Hematopoietic multipotent progenitor cell treated with erythropoietin and hydrocortisone succinate and interleukin-3 and kit ligand, for 17 days (in vitro differentiated cells): Measurements from ENCODE around the gene RAD51B.

ENCODE experiments used
- DNase-seq: peaks from one replicate; pipeline ENCODE4 v3.0.0-alpha.2; 2015; ENCODE audit warnings: low spot score

Gene RAD51B

DNA sequence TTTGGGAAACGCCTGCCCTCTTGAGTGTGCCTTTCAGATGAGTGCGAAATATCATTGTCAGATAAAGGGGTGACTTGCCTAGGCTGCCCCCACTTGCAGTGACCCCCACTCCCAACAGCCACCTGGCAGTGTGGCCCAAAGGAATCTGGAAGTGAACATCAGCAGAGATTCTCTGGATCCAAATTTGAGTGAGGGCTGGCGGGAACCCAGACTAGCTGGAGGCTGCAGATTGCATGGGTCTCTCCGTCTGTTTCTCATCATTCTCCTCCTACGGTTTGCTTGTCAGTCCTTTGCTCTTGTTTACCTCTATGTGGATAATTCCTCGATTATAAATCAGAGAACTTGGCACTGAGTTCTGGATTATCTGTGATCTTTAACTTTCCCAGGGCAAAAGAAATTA, 692.5 kb downstream of the RAD51B start:
- DNase-seq: no peak

DNA sequence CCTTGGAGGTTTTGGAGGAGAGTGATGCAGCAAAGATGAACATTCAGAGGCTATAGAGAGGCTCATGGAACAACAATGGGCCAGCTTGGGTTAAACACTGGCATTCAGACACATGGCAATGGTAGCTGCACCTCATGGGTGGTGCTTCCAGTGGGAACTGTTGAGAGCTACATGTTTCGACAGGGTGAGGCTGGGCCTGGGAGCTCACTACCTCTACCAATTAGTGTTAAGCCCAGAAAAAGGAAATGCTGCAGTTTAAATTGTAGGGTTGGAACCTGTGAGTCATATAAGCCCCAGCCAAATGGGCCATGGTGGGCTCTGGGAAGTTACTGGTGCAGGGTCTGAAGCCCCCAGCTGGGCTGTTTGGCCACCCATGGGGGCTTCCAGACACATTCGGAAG, 693.6 kb downstream of the RAD51B start:
- no peak for DNase-seq

DNA sequence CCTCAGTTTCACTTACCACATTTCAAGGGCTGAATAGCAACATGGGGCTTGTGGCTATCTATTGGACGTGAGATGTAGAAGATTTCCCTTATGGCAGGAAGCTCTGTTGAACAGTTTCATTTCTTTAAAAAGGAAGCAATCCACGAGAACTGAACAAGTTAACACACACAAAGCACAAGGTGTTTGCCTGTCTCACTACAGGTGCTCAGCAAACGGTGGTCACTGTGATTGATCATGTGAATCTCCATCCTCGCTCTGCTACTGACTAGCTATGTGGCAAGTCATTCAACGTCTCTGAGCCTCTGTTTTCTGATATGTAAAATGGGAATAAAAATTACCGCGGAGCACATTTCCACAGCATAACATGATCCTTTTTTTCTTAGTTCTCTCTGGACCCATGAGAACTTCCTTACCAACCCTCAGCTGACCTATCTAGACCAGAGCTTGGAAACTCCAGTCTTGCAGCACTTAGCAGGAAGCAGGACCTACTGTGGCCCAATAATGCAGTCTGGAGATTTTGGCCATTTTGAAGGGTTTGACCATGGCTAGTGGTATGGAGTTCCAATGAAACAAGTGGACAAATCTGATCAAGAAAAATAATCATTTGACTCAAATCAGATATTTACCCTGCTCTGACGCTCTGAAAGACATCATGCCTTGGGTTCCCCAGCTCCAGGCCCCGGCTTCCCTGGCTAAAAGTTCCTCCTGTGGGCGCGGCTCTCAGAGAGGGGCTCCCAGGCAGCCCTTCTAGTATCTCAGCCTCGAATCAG, 694.4 kb downstream of the RAD51B start:
- DNase-seq: no peak

DNA sequence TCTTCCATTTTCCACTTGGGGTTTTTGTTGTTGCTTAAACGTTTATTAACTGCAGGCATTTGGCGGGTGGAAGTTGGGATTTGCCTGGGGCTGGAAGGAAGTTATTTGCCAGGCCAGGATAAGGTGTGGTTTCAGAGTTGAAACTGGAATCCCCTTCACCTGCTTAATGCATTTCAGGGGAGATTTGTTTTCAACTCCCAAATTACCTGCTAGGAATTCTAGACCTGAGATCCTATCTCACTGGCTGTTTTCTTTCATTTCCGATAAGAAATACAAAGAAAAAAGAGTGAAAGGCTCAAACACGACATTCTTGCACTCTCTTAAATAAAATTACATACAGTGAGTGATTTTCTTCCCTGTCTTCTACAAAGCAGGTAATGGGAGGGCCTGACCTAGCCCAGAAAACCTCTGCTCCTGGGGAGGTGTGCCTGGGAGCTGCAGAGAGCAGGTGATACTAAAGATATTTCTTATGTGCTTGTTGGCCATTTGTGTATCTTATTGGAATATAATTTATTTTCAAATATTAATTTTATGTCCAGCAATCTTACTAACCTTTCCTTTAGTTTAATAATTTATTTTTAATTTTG, 695.1 kb downstream of the RAD51B start:
- DNase-seq: no peak

DNA sequence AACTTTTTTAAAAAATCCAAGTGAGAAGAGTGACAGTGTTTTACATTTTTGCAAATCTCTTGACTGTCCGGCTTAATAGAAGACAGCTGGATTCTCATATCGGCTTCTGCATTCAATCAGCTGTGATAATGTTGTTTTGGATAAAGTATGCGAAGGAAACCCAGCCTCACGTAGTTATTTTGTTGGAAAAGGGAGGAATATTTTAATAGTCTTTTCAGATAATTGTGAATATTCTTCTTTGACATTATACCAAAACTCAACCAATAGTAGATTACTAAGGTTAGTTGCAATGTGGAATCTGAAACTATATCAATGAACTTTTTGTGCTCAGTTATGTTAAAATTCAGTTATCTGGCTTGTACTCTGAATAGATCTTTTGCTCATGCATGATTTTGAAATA, 696.8 kb downstream of the RAD51B start:
- no peak for DNase-seq

DNA sequence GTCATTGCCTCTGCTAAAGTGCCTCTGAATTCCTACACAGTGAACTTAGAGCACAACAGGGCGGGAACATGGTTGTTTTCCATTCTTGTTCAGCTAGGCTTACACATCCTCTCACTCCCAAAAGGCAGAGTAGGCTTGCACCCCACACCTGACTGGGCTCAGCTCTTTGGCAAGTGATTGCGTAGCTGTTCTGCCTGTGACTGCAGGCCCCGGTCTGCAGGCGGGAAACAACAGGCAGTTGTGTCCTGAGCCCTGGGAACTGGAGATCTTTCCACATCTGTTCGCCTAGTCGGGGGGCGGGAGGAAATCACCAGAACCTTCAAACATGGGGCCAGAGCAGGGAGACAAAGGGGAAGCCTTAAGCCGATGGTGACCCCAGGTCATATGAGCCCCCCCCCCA, 698.6 kb downstream of the RAD51B start:
- no peak for DNase-seq

DNA sequence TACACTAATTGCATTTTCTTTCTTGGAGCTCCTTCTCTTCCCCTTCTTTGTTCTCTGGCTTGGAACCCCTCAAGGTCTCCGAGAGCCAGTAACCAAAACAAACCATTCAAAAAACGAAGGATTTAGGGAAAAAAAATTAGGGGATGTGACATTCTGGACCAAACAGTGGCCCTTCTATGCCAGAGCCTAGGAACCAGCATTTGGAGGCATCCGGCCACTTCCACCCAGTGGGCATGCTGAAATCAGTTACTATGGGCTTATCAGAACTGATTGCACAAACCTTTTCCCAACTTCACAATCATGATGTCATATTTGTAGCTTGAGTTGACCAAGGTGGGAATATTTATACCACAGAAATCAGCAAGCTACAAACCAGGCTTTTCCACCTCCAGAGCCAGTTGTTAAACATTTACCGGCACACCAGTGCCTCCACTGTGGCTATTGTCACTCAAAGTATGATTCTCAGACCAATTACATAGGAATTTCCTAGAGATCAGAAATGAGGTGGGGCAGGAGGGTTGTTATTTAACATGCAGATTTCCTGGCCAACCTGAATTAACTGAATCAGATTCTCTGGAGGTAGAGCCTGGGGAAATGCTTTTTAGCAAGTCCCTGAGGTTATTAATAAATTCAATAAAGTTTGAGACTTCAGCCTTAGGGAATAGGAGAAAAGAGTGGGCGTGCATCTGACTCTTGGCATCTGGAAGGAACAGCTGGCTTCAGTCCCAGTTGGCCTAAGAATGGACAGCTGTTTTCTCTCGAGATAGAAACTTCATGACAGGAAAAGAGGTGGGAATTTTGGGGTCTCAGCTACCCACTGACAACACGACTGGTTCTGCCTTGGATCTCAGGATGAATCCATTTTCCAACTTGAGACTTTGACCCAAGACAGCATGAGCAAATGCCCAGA, 699.4 kb downstream of the RAD51B start:
- no peak for DNase-seq

DNA sequence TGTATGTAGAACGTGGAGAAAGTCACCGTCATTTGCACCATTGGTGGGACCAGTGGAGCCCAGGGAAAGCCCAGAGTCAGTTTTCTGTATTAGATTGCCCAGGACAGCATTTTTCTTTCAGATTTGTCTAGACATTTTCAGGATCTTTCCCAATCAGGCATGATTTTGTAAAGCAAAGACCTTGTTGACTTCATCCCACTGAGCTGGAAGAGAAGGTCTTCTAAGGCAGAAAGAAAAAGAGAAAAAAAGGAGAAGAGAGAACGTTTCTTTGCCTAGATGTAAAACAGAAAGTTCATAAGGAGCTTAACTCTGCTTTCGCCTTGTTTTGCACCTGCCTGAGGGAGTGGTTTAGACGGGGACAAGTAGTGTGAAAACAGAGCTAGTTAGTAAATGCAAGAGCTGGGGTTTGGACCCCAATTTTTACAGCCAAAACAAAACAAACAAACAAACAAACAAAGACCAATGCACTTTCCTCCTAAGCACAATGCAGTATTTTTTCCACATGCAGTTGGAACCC, 700.1 kb downstream of the RAD51B start:
- DNase-seq: no peak

DNA sequence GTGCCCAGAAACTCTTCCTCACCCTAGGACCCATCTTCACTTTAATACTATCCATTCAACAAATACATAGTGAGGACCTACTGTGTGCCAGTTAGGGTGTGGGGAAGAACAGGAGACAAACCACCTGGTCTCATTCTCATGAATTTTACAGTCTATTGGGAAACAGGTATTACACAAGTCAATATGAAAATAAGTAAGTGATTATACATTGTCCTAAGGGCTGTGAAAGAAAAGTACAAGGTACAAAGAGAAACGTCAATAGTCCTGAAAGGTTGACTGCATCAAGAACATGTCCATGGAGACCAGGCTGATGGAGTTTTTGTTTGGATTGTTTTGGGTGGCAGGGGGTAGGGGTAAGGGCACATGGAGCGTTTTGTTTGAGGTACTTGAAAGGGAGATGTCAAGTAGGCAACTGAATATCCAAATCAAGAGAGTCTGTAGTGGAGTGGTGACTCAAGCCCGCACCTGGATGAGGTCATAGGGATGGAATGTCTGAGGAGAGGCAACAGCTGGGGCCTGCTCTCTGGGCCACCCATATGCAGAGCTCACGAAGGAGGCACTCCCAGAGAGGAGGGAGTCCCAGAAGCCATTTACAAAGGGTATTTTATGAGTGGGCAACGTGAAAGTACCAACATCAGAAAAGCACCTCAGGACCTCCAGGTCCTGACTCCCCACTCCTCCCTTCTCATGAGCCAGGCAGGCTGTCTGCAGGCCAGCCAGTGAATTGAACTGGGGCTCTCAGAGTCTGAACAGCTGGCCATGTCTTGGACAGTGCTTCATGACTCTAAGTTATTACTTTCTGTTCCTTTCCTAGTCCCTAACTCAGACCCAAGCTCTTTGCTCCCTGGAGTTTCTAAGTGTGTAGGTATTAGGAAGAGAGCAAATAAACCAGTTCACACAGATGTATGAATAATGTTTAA, 701.3 kb downstream of the RAD51B start:
- no peak for DNase-seq

DNA sequence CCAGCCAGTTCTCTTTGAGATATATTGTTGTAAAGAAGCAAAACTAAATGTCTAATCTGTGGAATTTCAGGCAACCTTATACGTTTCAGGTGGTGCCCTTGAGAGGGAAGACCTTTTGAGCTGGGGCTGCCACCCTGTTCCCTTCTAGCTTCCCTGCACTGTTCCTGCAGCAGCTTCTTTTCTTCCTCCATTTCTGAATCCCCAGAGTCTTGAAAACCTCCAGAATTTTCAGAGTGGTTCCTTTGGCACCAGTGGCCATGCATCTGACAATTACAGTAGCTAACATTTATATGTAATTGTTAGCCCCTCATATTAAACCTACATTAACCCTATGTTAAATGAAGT, 702.0 kb downstream of the RAD51B start:
- DNase-seq: no peak

DNA sequence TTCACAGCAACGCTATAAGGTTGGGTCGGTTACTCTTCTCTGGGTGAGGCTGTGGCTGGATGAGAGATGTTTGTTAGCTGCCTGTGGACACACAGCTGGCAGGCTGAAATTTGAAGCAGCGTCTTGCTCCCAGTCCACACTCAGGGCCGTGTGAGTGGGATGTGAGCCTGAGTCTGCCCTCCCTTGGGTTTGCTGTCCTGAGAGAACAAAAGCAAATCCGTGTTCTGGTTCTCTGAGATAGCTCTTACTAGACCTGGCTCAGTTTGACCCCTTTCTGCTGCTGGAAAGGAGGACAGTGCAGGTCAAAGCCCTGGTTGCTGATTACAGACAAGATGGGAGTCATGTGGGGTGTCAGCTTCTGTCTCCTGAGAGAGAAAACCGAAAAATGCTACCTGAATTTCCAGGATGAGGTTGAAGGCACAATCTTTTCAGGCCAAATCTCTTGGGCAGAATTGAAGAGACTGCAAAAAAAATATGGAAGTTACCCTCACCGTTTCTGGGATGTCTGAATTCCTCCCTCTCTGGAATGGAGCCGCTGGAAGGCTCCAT, 702.5 kb downstream of the RAD51B start:
- DNase-seq: no peak

DNA sequence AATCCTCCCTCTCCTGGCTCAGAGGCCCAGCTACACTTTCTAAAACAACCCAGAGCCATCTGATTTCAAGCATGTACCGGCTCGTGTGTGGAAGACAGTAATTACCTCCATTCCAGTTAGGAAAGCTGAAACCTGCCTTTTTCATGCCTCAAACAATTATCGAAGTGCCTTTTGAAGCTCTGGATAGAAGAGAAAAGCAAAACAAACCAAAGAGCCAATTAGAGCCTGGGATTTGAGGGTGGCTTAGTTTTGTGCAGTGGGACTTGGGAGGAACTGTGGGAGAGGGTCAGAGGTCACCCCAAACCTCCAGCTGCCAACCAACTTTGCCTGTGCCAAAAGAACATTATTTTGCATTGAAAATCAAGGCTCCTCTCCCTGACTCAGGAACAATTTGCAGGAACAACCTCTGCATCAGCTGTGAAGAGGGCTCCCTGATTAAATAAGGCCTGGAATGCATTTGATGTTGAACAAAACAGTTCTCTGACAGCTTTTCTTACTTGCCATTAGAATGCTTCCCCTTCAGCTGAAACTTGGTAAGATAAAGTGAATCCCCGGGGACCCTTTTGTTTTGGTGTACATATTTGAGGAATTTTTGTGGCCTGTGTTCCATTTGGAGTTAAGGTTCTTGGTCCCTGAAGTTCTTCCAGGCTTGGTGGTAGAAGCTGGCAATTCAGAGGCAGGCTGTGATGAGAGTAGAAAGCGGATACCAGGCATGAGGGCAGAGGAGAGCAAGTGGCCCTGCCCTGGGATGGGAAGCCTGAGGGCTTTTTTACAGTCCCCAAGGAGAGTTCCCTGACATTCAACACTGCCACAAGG, 703.1 kb downstream of the RAD51B start:
- DNase-seq: no peak

DNA sequence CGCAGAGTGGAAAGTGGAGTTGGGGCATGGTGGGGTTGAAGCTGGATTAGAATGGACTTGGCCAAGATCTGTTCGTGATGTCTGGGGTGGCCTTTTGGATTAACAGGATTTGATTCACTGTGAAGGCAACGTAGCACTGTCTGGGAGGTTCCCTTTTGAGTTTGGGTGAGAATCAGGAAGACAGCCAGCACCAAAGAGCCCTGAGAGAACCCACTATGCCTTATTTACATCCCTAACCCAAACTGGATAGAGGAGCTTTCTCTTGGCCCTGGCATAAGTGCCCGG, 703.7 kb downstream of the RAD51B start:
- DNase-seq: no peak

DNA sequence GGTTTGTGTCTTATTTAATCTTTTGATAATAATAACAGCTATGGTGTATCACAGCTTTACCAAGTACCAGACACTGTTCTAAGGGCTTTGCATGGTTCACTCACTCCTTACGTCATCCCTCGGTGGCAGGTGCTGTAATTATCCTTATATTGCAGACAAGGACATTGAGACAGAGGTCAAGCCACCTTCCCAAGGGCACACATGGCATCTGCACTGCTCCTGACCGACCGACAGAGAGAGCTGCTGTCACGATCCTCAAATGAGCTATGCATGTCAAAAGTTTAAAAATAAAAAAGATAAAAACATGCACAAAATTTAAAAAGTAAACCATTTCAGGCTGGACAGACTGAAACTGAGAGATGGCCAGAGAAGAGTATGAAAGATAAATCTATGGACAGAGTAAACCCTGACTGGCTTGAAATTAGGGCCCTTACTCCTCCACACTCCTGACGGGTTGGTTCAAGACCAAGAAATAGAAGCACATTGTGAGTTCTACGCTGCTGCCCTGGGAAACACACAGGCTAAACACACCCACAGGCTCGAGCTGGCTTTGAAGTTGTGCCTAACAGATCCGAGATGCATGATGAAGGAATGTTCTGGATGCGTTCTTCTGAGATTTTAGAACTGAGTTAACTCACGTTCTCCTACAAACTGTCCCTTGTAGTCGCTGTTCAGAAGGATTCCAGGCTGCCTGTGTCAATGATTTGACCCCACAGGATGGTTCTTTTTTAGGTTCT, 704.6 kb downstream of the RAD51B start:
- DNase-seq: no peak

DNA sequence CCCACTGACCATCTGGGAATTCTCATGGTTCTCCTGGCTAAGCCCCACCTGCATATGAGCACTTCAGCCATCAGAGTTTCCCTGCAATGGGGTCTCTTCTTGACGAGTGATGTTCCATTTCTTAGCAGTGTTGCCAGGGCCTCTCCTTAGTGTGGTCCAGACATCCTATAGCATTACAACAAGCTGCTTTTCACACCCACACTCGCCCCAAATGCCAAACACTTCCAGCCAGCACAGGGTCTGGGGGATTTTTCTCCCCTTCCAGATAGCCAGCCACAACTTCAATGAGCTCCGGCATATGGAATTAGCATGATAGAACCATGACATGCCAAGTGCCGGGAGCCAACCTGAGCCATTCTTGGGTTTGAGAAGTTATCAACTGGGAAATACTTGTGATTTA, 705.9 kb downstream of the RAD51B start:
- DNase-seq: no peak

DNA sequence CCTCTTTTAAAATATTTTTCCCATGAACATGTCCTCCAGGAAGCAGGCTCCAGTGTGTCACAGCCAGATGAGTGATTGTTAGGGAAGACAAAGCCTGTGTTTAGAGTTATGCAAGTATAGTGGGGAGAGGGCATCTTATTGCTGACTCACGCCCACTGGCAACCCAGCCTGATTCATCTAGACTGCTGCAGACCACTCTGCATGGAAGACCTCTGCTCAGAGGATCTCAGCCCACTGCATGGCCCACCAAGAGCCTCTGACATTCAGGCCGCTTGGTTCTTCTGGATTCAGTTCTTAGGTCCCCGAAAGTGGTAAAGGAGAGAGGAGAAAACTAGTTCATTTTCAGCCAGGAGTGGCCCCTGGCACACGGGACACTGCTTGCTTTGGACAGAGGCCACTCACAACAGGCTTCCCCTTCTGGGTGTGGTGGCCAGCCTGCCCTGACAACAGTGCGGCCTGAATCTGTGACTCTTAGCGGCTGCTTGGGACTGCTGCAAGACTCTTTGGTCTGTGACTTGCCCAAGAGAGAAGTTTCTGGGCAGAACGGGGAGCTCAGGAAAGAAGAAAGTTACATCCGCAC, 707.0 kb downstream of the RAD51B start:
- DNase-seq: no peak

DNA sequence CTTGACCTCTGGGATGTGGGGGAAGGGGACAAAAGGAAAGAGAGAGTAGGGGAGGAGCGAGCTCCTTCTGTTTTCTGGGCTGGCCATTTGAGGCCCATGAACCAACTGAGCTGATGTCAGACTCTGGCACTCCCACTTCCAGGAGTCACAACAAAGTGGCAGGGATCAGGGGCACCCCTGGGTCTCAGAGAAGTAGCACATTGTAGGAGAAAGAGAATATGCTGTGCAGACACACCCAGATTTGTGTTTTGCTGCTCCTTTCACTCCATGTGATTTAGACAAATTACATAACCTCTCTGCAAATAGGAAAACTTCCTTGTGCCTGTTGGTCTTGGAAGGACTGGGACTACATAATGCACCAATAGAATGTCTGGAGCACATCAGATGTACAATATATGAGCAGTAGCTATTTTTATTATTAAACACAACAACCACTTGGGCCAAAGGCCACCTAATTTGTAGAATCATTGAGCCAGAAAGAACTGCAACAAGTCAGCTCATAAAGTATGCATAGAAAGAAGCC, 707.8 kb downstream of the RAD51B start:
- no peak for DNase-seq

DNA sequence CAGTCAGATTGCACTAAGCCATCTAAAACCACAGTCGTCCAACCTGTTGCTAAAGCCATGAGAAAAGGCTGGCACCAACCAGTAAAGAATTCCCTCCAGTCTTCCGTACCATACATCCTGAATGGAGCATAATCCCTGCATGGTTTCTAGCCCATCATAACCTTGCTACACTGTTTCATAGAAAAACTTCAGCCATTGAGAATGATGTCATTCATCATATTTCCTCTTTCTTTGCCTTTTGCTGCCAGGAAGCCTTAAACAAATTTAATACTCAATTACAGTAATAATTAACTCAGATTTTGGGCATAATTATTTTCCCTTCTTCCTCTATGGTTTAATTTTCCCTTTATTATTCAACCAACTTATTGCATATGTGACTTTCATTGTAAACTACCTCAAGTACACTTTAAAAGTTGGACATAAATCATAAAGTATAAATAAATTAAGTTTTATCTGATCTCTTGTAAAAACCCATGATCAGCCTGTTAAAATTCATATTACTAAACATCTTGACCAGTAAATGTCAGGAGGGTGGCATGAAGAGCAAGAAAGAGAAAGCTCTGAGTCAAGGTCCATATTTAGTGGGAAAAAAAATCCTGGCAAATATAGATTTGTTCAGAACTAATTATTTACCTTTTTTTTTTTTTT, 708.6 kb downstream of the RAD51B start:
- no peak for DNase-seq

DNA sequence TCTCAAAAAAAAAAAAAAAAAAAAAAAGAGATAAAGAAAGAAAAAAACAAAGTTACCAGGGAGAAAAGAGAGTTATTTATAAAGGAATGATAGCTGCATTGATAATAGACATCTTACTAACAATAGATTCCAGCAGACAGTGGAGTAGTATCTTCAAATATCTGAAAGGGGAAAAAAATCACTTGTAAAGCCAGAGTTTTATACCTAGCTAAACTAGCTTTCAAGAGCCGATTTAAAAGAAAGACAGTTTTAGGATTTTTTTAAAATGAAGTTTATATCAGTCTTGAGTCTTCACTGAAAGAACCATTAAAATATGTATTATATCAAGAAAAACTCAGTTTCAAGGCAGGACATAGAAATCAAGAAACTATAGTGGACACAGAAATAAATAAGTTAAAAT, 710.9 kb downstream of the RAD51B start:
- DNase-seq: no peak
